Measurements from ENCODE around the gene SCML2.
"Not testable (repeated sequence)": the region's sequence is repeated elsewhere in the genome, so short reads cannot be mapped to it uniquely, and the experiment has no call there.

SCML2 gene

DNA sequence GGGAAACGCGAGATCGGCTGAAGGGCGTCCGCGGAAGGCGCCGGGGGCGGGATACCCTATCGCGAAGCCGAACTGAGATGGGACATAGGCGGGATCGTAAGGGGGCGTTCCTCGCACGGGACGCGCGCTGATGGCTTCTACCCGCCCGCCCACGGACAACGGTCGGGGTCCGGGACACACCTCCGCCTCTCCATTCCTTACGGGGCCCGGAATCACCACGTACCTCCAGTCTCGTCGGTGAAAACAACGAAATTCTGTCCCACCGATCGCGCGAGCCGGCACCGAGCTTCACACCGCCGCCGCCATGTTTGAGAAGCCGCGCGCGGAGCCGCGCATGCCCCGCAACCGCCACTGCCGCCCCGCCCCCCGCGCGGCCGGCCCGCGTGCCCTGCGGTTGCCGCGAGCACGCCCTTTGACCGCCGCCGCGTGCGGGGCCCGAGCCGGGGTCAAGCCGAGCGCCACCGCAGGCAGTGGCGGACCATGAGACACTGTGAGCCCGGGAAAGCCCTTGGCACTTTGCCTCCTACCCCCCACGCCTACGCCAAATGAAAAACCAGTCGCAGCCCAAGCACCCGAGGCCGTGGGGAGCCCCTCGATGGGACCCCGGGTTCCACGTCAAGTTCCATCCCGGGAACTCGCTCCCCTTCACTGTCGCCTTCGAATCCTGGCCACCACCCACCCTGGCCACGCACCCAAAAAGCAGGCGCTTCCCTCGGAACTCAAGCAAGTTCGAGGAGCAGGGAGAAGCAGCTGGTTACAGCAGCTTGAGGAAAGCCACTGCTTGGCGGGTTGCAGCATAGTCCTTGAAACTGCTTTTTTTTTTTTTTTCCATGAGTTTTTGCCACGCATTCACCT is at the start of gene SCML2:
Gene SCML2, minus strand, starts transcription at position 320 of the 855 bp plus-strand sequence. CDS start 20,617 bp downstream, outside the sequence.
- CTCF ChIA-PET, result interaction anchor here (1.2 kb wide), 1 partner anchor 979 kb away, joined by 3 read pairs; no protein-coding TSS in a partner anchor
- DNase-seq, result peak; percentile 35
- H3K27me3 Mint-ChIP-seq, result peaks cover 35% of the 10 kb centered on the region
- no peaks in the 10 kb centered on the region for H3K9me3 Mint-ChIP-seq
- H3K4me1 Mint-ChIP-seq, result peaks cover 11% of the 10 kb centered on the region
- no peaks in the 10 kb centered on the region for H3K36me3 Mint-ChIP-seq
- H3K27ac Mint-ChIP-seq, result no peak within 1 kb of the TSS
- H3K4me3 Mint-ChIP-seq, result peak within 1 kb of the TSS; percentile 68

DNA sequence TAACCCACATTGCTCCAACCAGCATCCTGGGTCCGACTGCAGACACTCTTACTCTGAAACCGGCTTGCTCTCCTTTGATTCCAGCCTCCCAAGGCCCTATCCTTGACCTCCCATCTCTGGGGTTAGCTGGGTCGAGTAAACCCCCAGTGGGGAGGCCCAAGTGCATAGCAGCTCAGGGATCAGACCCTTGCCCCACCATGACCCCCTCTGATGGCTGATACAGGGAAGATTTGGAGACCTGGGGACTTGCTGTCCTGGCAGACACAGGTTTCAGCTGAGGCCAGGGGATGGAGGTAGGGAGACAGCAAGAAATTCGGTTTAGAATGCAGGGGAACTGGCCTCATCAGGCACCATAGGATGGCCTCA is 47.3 kb upstream of the SCML2 start:
- no peak overlapping the region for H3K27ac Mint-ChIP-seq
- H3K9me3 Mint-ChIP-seq, result no peaks in the 10 kb centered on the region
- no peak overlapping the region for H3K4me3 Mint-ChIP-seq
- DNase-seq, result no peak
- CTCF ChIA-PET, result no interaction called here
- H3K27me3 Mint-ChIP-seq, result no peaks in the 10 kb centered on the region
- H3K36me3 Mint-ChIP-seq, result no peaks in the 10 kb centered on the region
- no peaks in the 10 kb centered on the region for H3K4me1 Mint-ChIP-seq

DNA sequence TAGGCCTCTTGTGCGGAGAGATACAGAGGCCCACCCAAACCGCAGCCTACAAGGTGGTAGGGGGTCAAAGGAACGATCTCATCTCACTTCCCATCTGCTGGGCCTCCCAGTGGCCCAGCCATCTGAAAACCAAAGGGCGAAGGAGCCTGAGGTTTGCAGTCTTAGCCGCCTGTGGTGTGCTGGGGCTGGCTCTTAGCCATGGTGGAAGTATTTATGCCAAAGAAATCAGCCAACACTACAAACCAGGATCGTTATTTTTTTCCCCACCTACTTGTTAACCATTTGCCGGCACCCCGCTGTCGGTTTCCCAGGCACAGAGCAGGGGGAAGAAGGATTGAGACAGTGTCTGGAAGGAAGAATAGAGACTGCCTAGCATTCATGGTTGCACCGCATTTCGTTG is 40.0 kb upstream of the SCML2 start:
- Mint-ChIP-seq H3K27ac (no peak overlapping the region), H3K9me3 (no peaks in the 10 kb centered on the region), H3K36me3 (no peaks in the 10 kb centered on the region), H3K27me3 (no peaks in the 10 kb centered on the region), H3K4me1 (no peaks in the 10 kb centered on the region), H3K4me3 (no peak overlapping the region)
- no peak for DNase-seq
- CTCF ChIA-PET, result no interaction called here

DNA sequence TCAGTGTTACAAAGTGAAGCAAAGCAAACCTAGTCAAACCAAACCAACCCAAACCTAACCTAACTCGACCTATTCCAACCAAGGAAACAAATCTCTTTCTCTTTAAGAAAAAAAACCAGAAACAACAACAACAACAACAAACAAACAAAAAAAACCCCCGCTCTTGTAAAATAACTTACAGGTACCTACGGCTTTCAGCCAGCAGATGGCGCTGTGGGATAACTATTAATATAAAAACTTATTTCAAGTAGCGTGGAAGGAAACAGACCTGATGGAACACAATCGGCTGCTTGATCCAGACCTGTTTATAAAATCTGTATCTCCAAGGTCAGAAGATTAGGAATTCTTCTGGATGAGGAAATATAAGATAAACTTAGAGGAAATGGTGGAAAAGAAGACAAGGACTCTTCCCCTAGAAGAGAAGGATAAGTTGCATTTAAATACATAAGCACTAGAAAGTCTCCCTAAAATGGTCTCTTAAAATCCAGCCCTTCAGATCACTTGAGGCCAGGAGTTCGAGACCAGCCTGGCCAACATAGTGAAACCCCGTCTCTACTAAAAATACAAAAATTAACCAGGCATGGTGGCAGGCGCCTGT is 36.6 kb upstream of the SCML2 start:
- H3K36me3 Mint-ChIP-seq, result no peaks in the 10 kb centered on the region
- no peak overlapping the region for H3K27ac Mint-ChIP-seq
- no peaks in the 10 kb centered on the region for H3K9me3 Mint-ChIP-seq
- H3K4me1 Mint-ChIP-seq, result no peaks in the 10 kb centered on the region
- H3K4me3 Mint-ChIP-seq, result no peak overlapping the region
- no peaks in the 10 kb centered on the region for H3K27me3 Mint-ChIP-seq
- CTCF ChIA-PET, result interaction anchor here (1.2 to 1.8 kb wide), 3 partner anchors 626 to 945 kb away, joined by 3 to 12 read pairs (median 4); no protein-coding TSS in a partner anchor
- DNase-seq, result peak; percentile 68

DNA sequence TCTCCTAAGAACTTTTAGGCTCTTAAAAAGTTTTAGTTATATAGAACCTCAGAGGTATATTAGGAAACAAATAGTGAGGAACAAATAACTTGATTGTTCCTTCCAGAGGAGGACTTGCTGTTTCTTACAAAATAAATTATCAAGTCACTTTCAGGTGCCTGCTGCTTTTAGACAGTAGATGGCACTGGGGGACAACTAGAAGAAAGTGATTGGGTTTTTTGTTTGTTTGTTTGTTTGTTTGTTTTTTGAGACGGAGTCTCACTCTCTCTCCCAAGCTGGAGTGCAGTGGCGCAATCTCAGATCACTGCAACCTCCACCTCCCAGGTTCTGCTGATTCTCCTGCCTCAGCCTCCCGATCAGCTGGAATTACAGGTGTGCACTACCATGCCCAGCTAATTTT is 35.5 kb upstream of the SCML2 start:
- H3K4me1 Mint-ChIP-seq, result no peaks in the 10 kb centered on the region
- CTCF ChIA-PET, result interaction anchor here (1.0 to 1.8 kb wide), 4 partner anchors 628 to 946 kb away, joined by 3 to 12 read pairs (median 4); no protein-coding TSS in a partner anchor

DNA sequence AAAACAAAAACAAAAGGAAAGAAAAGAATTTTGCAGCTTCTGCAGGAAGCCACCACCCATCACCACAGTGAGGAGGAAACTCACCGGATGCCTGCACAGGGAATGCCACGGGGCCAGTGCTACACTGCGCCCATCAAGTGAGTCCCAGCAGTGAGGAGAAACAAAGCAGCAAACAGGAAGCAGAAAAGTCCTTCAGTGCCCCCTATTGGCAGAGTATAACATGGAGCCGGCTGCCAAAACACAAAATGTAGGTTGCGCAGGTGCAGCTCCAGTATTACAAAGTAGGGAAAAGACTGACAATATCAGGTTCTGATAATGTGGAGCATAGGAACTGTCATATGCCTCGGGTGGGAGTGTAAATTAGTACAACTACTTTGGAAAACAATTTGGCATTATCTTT is 23.3 kb upstream of the SCML2 start:
- DNase-seq, result peak; percentile 43
- Mint-ChIP-seq H3K9me3 (no peaks in the 10 kb centered on the region), H3K27me3 (no peaks in the 10 kb centered on the region), H3K36me3 (no peaks in the 10 kb centered on the region), H3K4me1 (peaks cover 4% of the 10 kb centered on the region), H3K4me3 (no peak overlapping the region), H3K27ac (no peak overlapping the region)
- CTCF ChIA-PET, result interaction anchor here (0.8 to 2.6 kb wide), 4 partner anchors 8 to 565 kb away, joined by 3 to 11 read pairs (median 7); no protein-coding TSS in a partner anchor

More for the DNA sequence above, 35.5 kb upstream of the SCML2 start:
- Mint-ChIP-seq H3K27ac (no peak overlapping the region), H3K27me3 (no peaks in the 10 kb centered on the region), H3K4me3 (no peak overlapping the region), H3K9me3 (no peaks in the 10 kb centered on the region), H3K36me3 (no peaks in the 10 kb centered on the region)
- DNase-seq, result no peak

DNA sequence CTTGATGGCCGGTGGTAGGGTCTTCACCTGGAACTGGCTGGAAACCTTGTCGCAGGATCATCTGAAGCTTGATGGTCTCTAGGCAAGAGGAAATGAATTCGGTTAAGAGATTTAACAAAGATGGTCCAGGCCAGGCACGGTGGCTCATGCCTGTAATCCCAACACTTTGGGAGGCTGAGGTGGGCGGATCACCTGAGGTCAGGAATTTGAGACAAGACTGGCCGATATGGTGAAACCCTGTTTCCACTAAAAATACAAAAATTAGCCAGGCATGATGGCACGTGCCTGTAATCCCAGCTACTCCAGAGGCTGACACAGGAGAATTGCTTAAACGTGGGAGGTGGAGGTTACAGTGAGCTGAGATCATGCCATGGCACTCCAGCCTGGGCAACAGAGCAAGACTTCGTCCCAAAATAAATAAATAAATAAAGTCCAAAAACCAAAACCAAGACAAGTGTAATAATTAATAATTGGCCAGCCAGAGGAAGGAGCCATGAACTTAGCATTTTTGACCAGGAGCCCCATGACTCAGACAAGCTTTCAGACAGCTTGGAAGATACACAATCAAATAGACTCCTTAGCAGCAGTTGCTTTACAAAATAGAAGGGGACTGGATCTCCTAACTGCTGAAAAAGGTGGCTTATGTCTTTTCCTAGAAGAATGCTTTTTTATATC is 20.8 kb upstream of the SCML2 start:
- DNase-seq, CTCF ChIA-PET, H3K27me3 Mint-ChIP-seq, H3K4me1 Mint-ChIP-seq, H3K36me3 Mint-ChIP-seq, H3K27ac Mint-ChIP-seq, H3K4me3 Mint-ChIP-seq, H3K9me3 Mint-ChIP-seq: not testable (repeated sequence)

DNA sequence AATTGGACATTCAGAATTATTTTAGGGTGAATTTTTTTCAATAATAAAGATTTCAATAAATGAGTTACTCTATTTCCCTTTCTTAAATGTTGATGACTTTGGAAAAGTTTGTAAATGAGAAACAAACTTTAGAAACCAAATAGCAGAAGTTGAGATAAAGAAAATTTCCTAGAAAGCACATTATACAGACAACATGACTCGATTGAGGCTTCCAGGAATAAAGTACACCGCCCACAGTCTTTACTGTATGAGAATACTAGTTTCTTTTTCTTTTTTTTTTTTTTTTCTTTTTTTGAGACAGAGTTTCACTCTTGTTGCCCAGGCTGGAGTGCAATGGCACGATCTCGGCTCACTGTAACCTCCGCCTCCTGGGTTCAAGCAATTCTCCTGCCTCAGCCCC is 14.6 kb upstream of the SCML2 start:
- H3K27ac Mint-ChIP-seq, CTCF ChIA-PET, H3K4me1 Mint-ChIP-seq, H3K36me3 Mint-ChIP-seq, H3K9me3 Mint-ChIP-seq, DNase-seq, H3K27me3 Mint-ChIP-seq, H3K4me3 Mint-ChIP-seq: not testable (repeated sequence)

DNA sequence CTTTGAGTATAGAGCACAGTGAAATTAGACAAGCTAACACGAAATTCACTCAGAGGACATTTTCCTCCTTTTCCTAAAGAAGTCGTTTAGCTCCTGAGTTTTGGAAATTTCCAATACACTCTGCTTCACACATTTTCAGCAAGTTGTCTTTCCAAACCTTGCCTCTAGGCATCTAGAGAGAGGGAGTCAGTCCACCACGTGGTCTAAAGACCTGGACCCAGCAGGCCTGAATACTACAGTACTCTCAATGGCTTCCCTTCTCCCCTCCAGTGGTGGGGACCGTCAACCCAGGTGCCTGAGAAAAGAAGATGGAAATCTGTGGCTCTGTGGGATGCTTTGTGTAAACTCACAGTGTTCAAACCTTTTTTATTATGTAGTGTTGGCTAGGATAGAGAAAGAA is 13.9 kb upstream of the SCML2 start:
- no peak for DNase-seq

DNA sequence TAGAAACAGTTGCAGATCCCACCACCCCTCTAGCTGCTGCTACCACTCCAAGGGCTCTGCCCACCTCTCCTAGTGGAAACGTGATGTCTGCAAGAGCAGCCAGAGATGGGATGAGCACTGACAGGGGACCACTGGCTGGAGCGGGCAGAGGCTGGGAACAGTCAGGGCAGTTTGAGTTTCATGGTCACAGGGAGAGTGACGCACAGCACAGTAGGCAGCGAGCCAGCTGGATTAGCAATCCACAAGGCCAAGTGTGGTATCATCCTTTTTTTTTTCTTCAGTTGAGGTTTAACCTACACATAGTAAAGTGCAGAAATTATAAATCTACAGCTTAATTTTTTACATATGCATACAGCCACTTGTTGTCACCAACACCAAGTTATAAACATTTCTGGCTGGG is 6.4 kb upstream of the SCML2 start:
- no peak for DNase-seq
- H3K4me3 Mint-ChIP-seq, result no peak overlapping the region
- peaks cover 22% of the 10 kb centered on the region for H3K27me3 Mint-ChIP-seq
- CTCF ChIA-PET, result no interaction called here
- H3K27ac Mint-ChIP-seq, result no peak overlapping the region
- no peaks in the 10 kb centered on the region for H3K9me3 Mint-ChIP-seq
- H3K36me3 Mint-ChIP-seq, result no peaks in the 10 kb centered on the region
- H3K4me1 Mint-ChIP-seq, result no peaks in the 10 kb centered on the region

More for the DNA sequence above, 13.9 kb upstream of the SCML2 start:
- CTCF ChIA-PET, result no interaction called here
- Mint-ChIP-seq H3K4me3 (no peak overlapping the region), H3K36me3 (no peaks in the 10 kb centered on the region), H3K27me3 (peaks cover 5% of the 10 kb centered on the region), H3K27ac (no peak overlapping the region), H3K9me3 (no peaks in the 10 kb centered on the region), H3K4me1 (no peaks in the 10 kb centered on the region)

DNA sequence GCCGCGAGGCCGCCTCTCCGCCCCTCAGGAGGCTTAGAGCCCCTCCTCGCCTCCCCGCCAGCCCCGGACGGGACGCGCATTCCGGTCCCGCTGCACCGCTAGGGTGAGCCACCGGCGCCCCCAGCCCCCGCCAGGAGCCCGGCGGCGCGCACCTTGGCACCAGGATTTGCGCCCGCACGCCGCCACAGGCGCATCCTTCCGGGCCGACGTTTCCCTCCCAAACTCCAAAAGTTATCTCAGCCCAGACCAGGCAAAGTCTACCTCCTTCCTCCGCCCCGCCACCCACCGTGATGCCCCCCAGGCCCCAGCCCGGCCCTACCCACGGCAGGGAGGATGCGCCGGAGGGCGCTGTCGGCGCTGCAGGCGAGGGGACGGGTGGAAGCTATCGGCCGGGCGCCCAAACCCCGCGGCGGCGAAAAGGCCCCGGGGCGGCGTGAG is 538 bp downstream of the SCML2 start:
- Mint-ChIP-seq H3K9me3 (no peaks in the 10 kb centered on the region), H3K27ac (no peak overlapping the region), H3K36me3 (no peaks in the 10 kb centered on the region), H3K4me1 (peaks cover 11% of the 10 kb centered on the region), H3K4me3 (peak overlapping the region; percentile 68), H3K27me3 (peaks cover 34% of the 10 kb centered on the region)
- CTCF ChIA-PET, result interaction anchor here (1.2 kb wide), 1 partner anchor 980 kb away, joined by 3 read pairs; no protein-coding TSS in a partner anchor
- peak; percentile 34 for DNase-seq

DNA sequence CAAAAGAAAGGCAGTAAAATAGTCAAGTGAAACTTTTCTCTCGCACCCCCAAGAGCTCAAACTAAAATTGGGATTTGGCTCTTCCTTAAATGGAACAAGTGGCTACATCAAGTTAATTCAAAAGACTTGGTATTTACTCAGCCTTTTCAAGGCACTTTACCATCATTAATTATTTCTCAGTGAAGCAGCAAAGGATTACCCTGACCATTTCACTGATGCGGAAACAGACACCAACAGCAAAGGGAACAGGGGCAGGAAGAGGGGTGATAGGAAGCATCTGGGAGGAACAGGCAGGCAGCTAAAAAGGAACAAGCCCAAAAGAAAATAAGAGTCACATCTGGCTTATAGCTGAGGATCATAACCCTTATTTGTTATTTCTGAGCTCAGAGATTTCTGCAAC is 2.7 kb downstream of the SCML2 start:
- no peak overlapping the region for H3K4me3 Mint-ChIP-seq
- CTCF ChIA-PET, result no interaction called here
- no peaks in the 10 kb centered on the region for H3K36me3 Mint-ChIP-seq
- no peaks in the 10 kb centered on the region for H3K9me3 Mint-ChIP-seq
- H3K27ac Mint-ChIP-seq, result no peak overlapping the region
- H3K4me1 Mint-ChIP-seq, result peaks cover 11% of the 10 kb centered on the region
- peaks cover 31% of the 10 kb centered on the region for H3K27me3 Mint-ChIP-seq
- DNase-seq, result no peak

DNA sequence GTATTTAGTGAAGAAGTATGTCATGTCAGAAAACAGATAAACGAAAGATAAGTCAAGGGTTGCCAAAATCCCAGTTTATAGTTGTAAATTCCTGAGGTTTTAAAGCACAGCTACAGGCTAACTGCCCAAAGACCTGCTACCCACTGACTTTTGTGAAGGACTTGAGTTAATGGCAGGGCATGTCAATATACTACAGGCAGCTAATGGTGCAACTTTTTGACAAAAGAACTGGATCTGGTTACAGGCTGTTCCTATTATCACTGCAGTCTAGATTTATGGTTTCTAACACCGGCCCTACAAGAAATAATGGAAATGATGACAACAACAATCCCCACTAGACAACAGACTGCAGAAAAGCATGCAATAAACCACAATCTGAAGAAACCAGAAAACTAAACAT is 6.4 kb downstream of the SCML2 start:
- CTCF ChIA-PET, result no interaction called here
- H3K27ac Mint-ChIP-seq, result no peak overlapping the region
- no peak overlapping the region for H3K4me3 Mint-ChIP-seq

DNA sequence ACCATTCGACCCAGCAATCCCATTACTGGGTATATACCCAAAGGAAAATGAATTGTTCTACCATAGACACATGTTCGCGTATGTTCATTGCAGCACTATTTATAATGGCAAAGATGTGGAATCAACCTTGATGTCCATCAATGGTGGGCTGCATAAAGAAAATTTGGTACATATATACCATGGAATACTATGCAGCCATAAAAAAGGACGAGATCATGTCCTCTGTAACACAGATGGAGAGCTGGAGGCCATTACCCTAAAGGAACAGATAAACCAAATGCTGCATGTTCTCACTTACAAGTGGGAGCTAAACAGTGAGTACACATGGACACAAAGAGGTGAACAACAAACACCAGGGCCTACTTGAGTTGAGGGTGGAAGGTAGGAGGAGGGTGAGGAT is 45.1 kb downstream of the SCML2 start:
- CTCF ChIA-PET, result no interaction called here
- Mint-ChIP-seq H3K4me3 (no peak overlapping the region), H3K9me3 (no peaks in the 10 kb centered on the region), H3K27ac (no peak overlapping the region), H3K36me3 (peaks cover 1% of the 10 kb centered on the region), H3K27me3 (no peaks in the 10 kb centered on the region), H3K4me1 (no peaks in the 10 kb centered on the region)
- DNase-seq, result no peak

More for the DNA sequence above, 6.4 kb downstream of the SCML2 start:
- Mint-ChIP-seq H3K9me3 (no peaks in the 10 kb centered on the region), H3K36me3 (no peaks in the 10 kb centered on the region), H3K27me3 (peaks cover 8% of the 10 kb centered on the region), H3K4me1 (no peaks in the 10 kb centered on the region)
- DNase-seq, result no peak
